ENCODE results near the gene SARM1. TPM values are rescaled to one million over a fixed set of nuclear protein-coding genes. Genes with fewer than 3 reads are reported as not detected.

Gene SARM1
- total RNA-seq, 1 experiment from 2014 or later = 17.4 TPM

DNA sequence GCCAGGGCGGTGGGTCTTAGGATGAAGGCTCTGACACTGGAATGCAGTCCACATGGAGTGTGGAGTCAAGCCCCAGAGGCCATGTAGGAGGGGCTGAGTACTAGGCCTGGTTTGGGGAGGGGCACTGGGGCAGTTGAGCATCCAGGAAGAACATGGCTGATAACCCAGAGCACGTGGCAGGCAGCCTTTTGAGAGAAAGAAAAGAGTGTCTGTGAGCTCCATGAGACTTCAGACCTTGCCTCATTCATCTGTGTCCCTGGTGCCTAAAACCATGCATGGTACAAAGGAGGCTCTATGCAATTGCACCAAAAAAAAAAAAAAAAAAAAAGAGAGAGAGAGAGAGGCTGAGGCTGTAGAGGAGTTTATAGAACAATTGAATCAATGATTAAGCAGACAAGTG is 19.9 kb downstream of the SARM1 start:
- ChIA-PET POLR2A (no interaction called here), CTCF (no interaction called here)
- intact Hi-C loops (cut with micrococcal nuclease; ENCODE audit: unreplicated experiment) = no loop called here

DNA sequence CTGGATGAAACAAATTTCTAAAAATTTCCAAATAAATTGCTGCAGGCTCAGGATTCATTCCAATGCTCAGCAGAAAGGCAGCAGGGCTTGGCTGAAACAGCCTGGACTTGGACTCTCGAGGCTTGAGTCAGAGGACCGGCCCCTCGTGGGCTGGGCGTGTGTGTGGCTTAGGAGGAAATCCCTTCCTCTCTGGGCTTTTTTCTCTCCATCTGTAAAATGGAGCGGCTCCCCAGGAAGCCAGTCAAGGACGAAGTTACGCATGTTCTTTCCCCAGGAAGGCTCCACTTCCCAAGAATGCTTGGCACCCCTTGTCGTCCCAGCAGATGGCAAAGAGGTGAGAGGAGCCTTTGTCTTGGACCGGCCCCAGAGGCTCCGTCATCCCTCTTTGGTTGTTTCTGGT is 21.0 kb downstream of the SARM1 start:
- DNase-seq (ENCODE audit: low read depth, low spot score) (no peak), ATAC-seq (no peak)
- H3K9me3 ChIP-seq (ENCODE audit: control insufficient read depth, insufficient read depth, low read depth, low read length) = no peaks in the 10 kb centered on the region
- intact Hi-C loops (cut with micrococcal nuclease; ENCODE audit: unreplicated experiment) (no loop called here), in situ Hi-C loops (cut with HindIII; ENCODE audit: low pct_unique_long_range_greater_than_20kb, low sequenced_read_pairs) (no loop called here)
- CTCF ChIA-PET = no interaction called here
- H3K4me1 ChIP-seq (ENCODE audit: control insufficient read depth, insufficient read depth, low read length) = no peaks in the 10 kb centered on the region
- no peaks in the 10 kb centered on the region for H3K27me3 ChIP-seq (ENCODE audit: control insufficient read depth, insufficient read depth, low read length)
- POLR2A ChIA-PET = no interaction called here
- no peak overlapping the region for H3K27ac ChIP-seq (ENCODE audit: low read length)
- no peak for TF ChIP-seq TCF7L2 (IDR thresholded peaks at IDR 0.05; ENCODE audit: low read depth, low read length)
- TF ChIP-seq POLR2AphosphoS5 (IDR thresholded peaks at IDR 0.05; ENCODE audit: low read depth, low read length) = no peak
- TF ChIP-seq SIN3A (IDR thresholded peaks at IDR 0.05; ENCODE audit: borderline replicate concordance, insufficient read depth, low read depth, low read length) = no peak
- TF ChIP-seq, protein P1, sequence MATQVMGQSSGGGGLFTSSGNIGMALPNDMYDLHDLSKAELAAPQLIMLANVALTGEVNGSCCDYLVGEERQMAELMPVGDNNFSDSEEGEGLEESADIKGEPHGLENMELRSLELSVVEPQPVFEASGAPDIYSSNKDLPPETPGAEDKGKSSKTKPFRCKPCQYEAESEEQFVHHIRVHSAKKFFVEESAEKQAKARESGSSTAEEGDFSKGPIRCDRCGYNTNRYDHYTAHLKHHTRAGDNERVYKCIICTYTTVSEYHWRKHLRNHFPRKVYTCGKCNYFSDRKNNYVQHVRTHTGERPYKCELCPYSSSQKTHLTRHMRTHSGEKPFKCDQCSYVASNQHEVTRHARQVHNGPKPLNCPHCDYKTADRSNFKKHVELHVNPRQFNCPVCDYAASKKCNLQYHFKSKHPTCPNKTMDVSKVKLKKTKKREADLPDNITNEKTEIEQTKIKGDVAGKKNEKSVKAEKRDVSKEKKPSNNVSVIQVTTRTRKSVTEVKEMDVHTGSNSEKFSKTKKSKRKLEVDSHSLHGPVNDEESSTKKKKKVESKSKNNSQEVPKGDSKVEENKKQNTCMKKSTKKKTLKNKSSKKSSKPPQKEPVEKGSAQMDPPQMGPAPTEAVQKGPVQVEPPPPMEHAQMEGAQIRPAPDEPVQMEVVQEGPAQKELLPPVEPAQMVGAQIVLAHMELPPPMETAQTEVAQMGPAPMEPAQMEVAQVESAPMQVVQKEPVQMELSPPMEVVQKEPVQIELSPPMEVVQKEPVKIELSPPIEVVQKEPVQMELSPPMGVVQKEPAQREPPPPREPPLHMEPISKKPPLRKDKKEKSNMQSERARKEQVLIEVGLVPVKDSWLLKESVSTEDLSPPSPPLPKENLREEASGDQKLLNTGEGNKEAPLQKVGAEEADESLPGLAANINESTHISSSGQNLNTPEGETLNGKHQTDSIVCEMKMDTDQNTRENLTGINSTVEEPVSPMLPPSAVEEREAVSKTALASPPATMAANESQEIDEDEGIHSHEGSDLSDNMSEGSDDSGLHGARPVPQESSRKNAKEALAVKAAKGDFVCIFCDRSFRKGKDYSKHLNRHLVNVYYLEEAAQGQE (IDR thresholded peaks at IDR 0.05; ENCODE audit: insufficient read depth in 1 of 2, low read depth in 2 of 2, low read length in 1 of 2) = no peak
- TF ChIP-seq, protein P2, sequence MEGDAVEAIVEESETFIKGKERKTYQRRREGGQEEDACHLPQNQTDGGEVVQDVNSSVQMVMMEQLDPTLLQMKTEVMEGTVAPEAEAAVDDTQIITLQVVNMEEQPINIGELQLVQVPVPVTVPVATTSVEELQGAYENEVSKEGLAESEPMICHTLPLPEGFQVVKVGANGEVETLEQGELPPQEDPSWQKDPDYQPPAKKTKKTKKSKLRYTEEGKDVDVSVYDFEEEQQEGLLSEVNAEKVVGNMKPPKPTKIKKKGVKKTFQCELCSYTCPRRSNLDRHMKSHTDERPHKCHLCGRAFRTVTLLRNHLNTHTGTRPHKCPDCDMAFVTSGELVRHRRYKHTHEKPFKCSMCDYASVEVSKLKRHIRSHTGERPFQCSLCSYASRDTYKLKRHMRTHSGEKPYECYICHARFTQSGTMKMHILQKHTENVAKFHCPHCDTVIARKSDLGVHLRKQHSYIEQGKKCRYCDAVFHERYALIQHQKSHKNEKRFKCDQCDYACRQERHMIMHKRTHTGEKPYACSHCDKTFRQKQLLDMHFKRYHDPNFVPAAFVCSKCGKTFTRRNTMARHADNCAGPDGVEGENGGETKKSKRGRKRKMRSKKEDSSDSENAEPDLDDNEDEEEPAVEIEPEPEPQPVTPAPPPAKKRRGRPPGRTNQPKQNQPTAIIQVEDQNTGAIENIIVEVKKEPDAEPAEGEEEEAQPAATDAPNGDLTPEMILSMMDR (IDR thresholded peaks at IDR 0.05) = no peak
- H3K36me3 ChIP-seq (ENCODE audit: control insufficient read depth, insufficient read depth, low read length) = no peaks in the 10 kb centered on the region
- H3K4me3 ChIP-seq (ENCODE audit: low read depth in 2 of 2, low read length in 2 of 2) = no peak overlapping the region
- BruUV-seq (replicated peaks) = no TSS peak

More for the DNA sequence above, 19.9 kb downstream of the SARM1 start:
- no peaks in the 10 kb centered on the region for H3K36me3 ChIP-seq (ENCODE audit: control insufficient read depth, insufficient read depth, low read length)
- H3K4me3 ChIP-seq (ENCODE audit: low read depth in 2 of 2, low read length in 2 of 2) = no peak overlapping the region
- DNase-seq (ENCODE audit: low read depth, low spot score) (no peak), ATAC-seq (no peak)
- no TSS peak for BruUV-seq (replicated peaks)
- no peak overlapping the region for H3K27ac ChIP-seq (ENCODE audit: low read length)
- TF ChIP-seq, protein P1 (IDR thresholded peaks at IDR 0.05; ENCODE audit: insufficient read depth in 1 of 2, low read depth in 2 of 2, low read length in 1 of 2) = no peak
- TF ChIP-seq TCF7L2 (IDR thresholded peaks at IDR 0.05; ENCODE audit: low read depth, low read length) = no peak
- no peak for TF ChIP-seq POLR2AphosphoS5 (IDR thresholded peaks at IDR 0.05; ENCODE audit: low read depth, low read length)
- no peak for TF ChIP-seq SIN3A (IDR thresholded peaks at IDR 0.05; ENCODE audit: borderline replicate concordance, insufficient read depth, low read depth, low read length)
- TF ChIP-seq, protein P2 (IDR thresholded peaks at IDR 0.05) = no peak
- in situ Hi-C loops (cut with HindIII; ENCODE audit: low pct_unique_long_range_greater_than_20kb, low sequenced_read_pairs) = no loop called here
- H3K27me3 ChIP-seq (ENCODE audit: control insufficient read depth, insufficient read depth, low read length) = no peaks in the 10 kb centered on the region
- H3K9me3 ChIP-seq (ENCODE audit: control insufficient read depth, insufficient read depth, low read depth, low read length) = no peaks in the 10 kb centered on the region
- H3K4me1 ChIP-seq (ENCODE audit: control insufficient read depth, insufficient read depth, low read length) = no peaks in the 10 kb centered on the region

All from Panc1 (cell line).